ACHN (cell line): ENCODE results near the gene PYGB.

Experiments used
- DNase-seq: peaks from one replicate; pipeline ENCODE4 v3.0.0-alpha.2; 2015
- in situ Hi-C: cut with HindIII; loops from 2 replicates; pipeline ENCODE4 v1.10.0; 2017; ENCODE audit warnings: low sequenced_read_pairs, low pct_ligation_motif_present, low pct_unique_long_range_greater_than_20kb

PYGB gene

DNA sequence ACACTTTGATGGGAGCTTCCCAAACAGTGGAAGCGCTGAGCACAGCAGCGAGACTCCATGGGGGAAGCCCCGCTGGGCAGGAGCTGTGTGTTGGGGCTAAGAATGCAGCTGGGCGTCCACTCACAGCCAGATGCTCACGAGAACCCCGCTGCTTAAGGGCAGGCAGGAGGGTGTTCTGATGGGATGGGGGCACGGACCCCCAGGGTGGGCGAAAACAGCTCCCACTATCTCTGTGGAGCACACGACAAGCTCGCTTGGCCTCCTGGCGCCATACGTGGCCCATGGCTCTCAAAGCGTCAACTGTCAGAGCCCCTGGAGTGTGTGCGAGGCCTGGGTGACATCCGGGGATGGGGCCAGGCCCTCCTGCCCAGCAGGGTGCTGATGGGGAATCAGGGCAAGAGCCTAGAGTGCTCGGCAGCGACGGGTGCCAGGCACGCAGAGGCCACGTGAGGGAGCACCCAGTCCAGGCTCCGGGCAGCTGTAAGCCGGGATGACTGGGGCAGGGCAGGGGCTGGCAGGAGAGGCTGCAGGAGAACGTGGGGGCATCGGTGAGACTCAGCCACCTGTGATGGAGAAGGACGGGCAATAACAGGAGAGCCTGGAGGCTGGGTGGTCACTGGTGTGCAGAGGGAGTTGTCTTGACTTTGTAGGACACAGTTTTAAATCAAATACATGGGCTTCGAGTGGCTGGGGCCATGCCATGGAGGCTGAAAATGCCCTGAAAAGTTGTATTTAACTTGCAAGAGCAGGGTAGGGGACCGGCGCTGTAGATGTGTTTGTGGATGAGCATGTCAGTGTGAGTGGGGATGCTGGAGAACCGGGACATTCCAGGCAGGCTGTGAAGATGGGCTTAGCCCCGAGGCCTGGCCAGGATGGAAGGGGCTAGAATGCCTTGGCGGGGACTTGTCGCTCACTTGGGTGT, 27.3 kb downstream of the PYGB start:
- in situ Hi-C loops = no loop called here

DNA sequence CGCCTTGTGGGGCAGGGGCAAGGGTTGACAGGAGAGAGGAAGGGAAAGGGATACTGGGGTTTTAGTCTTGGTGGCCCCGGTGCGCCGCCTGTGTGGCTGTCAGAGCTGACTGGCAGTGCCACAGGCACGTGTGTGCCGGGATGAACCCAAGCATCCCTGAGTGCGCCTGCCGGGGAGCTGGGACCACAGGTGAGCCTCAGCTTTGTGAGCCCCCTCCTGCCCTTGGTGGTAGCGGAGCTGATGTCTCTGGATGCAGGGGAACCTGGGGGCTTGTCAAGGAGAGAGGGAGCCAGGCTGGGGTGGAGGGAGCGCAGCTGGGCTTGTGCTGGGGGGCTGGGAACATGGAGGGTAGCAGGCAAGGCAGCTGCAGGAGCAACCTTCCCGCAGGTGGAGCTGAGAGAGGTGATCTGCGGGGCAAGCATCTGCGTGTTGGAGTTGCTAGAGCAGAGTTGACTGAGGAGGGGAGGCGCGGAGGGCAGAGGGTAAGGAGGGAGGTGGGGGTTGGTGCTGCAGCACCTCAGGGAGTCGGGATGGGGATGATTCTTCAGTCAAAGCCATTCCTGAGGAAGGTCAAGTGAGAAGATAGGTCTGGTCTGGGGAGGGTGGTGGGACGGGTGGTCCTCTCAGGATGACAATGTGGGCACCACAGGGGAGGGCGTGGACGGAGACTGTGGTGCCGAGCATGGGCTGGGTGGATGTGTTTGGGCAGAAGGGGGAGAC, 28.1 kb downstream of the PYGB start:
- in situ Hi-C loops = no loop called here

More for the DNA sequence above, 27.3 kb downstream of the PYGB start:
- DNase-seq = no peak

GRCh38 chr20:25276533-25277050, 28.7 kb downstream of the PYGB start:
- in situ Hi-C loops = no loop called here
- DNase-seq = no peak

More for the DNA sequence above, 28.1 kb downstream of the PYGB start:
- DNase-seq = no peak

GRCh38 chr20:25277051-25277801, 29.3 kb downstream of the PYGB start:
- in situ Hi-C loops = no loop called here
- DNase-seq = no peak

- in situ Hi-C loops = no loop called here
- no peak for DNase-seq
These were observed 30.1 kb downstream of the PYGB start for GRCh38 chr20:25277941-25278521.

DNA sequence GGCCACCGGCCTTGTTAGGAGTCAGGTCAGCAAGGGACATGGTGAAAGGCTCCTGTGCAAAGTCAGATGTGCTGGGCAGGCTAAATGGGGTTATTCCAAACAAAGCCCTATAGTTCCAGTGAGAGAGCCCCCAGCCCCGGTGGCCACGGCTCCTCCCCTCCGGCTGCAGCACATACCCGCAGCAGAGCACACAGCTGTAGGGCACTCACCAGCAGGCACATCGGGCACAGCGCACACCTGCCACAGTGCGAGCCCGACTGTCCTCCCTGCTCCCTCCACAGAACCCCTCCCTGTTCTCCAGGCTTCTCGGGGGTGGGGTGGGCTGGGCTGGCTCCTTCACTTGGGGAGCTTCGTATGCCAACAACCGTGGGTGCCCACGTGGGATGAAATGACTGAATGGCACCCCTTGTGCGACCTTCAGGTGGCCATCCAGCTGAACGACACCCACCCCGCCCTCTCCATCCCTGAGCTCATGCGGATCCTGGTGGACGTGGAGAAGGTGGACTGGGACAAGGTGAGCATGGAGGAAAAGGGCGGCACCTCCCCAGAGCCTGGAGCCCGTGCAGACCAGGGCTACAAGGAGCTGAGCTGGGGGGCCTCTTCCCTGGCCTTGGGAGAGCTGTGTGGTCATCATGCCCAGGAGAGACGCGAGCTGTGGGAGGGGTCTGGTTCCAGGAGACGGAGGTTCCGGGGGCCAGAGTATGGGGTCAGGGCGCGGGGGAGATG, 30.9 kb downstream of the PYGB start:
- in situ Hi-C loops = no loop called here
- no peak for DNase-seq

- DNase-seq = no peak
- in situ Hi-C loops = no loop called here
These were observed 31.5 kb downstream of the PYGB start for GRCh38 chr20:25279403-25279802.

DNA sequence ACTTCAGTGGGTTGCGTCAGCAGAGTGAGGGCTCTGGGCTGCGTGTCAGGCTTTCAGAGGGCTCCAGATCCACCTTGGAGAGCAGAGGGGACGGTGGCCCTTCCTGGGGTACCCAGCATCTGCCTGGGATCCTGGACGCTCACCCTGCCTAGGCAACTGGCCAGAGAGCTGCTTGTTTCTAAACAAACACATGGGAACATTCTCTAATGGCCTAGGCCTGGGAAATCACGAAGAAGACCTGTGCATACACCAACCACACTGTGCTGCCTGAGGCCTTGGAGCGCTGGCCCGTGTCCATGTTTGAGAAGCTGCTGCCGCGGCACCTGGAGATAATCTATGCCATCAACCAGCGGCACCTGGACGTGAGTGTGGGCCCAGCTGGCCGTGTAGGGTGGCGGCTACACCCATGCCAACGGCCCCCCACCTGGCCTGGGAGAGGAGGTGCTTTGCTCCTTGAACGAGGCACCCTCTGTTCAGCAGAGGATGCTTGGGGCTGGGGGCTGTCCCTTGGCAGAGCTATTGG, 32.2 kb downstream of the PYGB start:
- in situ Hi-C loops = no loop called here
- DNase-seq = no peak

DNA sequence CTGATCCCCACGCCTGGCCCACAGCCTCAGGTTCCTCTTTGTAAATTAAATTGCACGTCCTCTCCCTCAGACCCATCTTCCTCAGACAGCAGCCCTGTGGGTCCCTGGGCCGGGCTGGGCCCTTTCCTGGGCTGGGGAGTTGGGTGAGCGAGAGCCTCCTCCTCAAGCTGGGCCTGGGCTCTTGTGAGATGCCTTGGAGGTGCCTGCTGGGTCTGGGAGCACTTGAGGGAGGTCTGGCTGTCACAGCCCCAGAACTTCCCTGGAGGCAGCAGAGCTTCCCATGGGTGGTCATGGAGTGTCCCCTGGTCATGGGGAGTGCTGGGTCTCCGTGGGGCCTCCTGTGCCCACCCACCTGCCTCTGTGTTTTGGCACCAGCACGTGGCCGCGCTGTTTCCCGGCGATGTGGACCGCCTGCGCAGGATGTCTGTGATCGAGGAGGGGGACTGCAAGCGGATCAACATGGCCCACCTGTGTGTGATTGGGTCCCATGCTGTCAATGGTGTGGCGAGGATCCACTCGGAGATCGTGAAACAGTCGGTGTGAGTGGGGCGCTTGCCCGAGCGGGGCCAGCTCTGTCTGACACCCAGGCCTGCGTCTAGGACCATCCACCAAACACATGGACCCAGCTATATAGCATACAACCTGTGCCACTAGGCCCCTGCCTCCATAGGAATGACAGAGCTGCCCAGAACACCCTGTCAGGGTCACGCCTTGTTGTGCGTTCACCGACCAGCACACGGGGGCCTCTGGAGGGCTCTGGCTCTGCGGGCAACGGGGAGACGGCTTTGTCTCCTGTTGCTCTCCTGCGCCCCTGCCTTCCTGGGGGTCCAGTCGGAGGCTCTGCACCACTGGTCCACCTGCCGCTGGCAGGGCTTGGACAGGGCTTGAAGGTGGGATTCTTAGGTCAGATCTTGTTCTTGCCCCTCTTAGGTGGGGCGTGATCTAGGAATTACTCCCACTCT, 33.0 kb downstream of the PYGB start:
- no peak for DNase-seq
- in situ Hi-C loops = no loop called here

GRCh38 chr20:25281541-25281991, 33.7 kb downstream of the PYGB start:
- no peak for DNase-seq
- in situ Hi-C loops = no loop called here

DNA sequence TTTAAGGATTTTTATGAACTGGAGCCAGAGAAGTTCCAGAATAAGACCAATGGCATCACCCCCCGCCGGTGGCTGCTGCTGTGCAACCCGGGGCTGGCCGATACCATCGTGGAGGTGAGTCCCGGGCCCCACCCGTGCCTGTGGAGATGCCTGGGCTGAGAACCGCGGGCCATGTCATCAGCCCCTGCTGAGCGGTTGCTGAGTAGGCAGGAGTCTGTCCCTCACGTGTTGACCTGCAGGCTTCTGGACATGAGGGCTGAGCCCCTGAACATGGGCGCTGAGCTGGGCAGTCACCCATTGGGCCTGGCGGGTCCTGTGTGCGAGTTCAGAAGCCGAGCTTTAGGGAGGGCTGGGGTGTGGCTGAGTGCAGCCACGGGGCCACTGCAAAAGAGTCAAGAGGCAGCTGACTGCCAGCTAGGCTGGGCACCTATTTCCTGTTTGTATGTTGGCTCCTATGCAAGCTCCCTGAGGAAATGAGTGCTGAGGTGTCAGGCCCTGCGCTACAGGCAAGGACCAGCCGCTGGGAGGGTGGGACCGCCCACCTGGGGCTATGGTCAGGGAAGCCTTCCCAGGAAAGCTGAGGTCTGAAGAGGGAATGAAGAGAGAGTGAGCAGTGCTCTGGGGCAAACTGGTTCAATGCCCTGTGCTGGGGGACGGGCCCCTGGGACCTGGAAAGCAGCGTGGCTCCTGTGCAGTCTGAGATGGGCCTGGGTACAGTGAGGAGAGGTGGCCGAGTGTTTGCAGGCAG, 34.3 kb downstream of the PYGB start:
- in situ Hi-C loops = no loop called here
- no peak for DNase-seq

DNA sequence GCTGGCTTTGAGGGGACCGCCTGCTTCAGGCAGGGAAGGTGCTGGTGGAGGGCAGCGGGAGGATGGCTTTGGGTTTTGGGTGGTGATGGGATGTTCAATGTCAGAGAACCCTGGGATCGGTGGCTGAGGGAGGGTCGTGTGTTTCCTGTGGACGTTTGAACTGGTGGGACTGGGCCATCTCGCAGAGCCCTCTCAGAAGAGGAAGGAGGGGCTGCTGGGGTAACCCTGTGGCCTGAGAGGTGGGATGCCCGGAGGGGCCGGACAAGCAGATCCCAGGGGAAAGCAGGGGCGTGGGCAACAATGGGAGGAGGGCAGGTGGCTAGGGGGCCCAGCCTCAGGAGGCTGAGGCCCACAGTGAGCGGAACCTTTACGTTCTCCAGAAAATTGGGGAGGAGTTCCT, 34.9 kb downstream of the PYGB start:
- DNase-seq = no peak
- in situ Hi-C loops = no loop called here

DNA sequence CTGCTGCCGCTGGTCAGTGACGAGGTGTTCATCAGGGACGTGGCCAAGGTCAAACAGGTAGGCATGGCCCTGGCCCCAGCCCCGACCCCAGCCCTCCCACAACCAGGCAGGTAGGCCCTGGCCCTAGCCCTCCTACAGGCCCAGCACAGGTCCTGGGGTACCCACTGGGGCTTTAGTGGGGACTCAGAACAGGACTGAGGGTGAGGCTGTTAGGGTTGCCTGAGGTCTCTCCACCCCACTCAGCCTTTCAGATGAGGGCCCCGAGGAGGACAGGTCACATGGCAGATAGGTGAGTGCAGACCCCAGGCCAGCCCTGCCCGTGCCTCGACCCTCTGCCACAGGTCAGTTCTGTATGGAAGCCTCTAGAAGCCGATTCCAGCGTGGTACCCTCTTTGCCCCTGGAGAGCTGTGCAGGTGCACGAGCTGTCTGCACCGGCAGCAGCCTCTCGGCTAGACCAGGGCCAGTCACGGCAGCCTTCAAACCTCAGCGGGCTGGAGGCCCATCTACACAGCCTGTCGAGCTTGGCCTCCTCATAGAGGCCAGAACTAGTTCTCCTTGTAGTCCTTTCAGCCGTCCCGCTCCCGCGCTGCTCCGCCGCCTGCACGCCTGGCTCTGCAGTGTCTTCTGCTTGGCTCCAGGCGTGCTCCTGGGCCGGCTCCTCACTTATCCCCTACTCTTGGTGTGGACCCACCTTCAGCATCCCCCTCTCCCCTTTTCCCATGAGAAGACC, 35.5 kb downstream of the PYGB start:
- in situ Hi-C loops = no loop called here
- no peak for DNase-seq

DNA sequence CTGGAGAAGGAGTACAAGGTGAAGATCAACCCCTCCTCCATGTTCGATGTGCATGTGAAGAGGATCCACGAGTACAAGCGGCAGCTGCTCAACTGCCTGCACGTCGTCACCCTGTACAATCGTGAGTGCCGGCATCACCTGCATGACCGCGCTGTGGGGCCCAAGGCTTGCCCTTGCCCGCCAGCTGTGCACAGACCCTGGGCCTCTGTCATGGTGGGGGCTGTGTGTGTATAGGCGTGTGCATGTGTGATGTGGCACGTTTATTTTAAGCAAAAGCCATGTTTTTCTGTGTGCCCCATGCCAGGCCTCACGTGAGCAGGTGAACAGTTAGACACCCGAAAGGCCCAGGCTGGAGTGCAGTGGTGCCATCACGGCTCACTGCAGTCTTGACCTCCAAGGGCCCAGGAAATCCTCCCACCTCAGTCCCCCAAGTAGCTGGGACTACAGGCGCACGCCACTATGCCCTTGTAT, 36.3 kb downstream of the PYGB start:
- in situ Hi-C loops = no loop called here
- no peak for DNase-seq

- no peak for DNase-seq
- in situ Hi-C loops = no loop called here
These were observed 37.3 kb downstream of the PYGB start for GRCh38 chr20:25285091-25285647.
